MM.1S (cell line): ENCODE results near the gene ZNF554.

Source experiments
- CTCF ChIP-seq: fragments of 300-600 bp; sonication (generic); IDR thresholded peaks from 2 replicates; pipeline ENCODE4 v1.5.1; 2016; ENCODE audit warnings: antibody characterized with exemption, low read length, mixed read lengths
- EZH2 ChIP-seq: fragments of 300-600 bp; sonication (generic); optimal IDR thresholded peaks from 2 replicates; pipeline ENCODE3; 2017; ENCODE audit warnings: low read depth, mild to moderate bottlenecking, antibody characterized with exemption, low read length, mixed read lengths
- EZH2phosphoT487 ChIP-seq: fragments of 300-600 bp; sonication (generic); IDR thresholded peaks from 2 replicates; pipeline ENCODE4 v1.6.1; 2018; ENCODE audit warnings: antibody characterized with exemption, low read length

GRCh38 chr19:2796659-2797266 is 22.9 kb upstream of the ZNF554 start:
- TF ChIP-seq CTCF: no peak
- no peak for TF ChIP-seq EZH2
- no peak for TF ChIP-seq EZH2phosphoT487
